GM23338 (cell line): ENCODE data around the gene SLX4IP. TPM values are rescaled to one million over a fixed set of nuclear protein-coding genes. Genes with fewer than 3 reads are reported as not detected.

Source experiments
- ATAC-seq: fragments of 200-7000 bp; cut with Tn5 transposase; 3 replicates; pipeline ENCODE4 v1.9.1; 2020
- DNase-seq: peaks from one replicate; pipeline ENCODE4 v3.0.0-alpha.2; 2015; ENCODE audit warnings: low spot score
- H2AFZ ChIP-seq: fragments of 200-600 bp; sonication (generic); 2 replicates; pipeline ENCODE4 v1.8.0; 2016; ENCODE audit warnings: antibody characterized with exemption, mild to moderate bottlenecking, moderate library complexity
- H3F3A ChIP-seq: fragments of 200-600 bp; sonication (generic); replicated peaks from 2 replicates; pipeline ENCODE4 v1.8.0; 2017; ENCODE audit warnings: antibody characterized with exemption, mixed run types, low read depth
- H3K27ac ChIP-seq: fragments of 200-600 bp; sonication (generic); 2 replicates; pipeline ENCODE4 v1.6.1; 2016; ENCODE audit warnings: low read depth
- H3K27me3 ChIP-seq: fragments of 200-600 bp; sonication (generic); 2 replicates; pipeline ENCODE4 v1.8.0; 2016; ENCODE audit warnings: mild to moderate bottlenecking, mixed run types, moderate library complexity; ENCODE audit not compliant: insufficient read depth
- H3K36me3 ChIP-seq: fragments of 200-600 bp; sonication (generic); 2 replicates; pipeline ENCODE4 v1.8.0; 2016; ENCODE audit warnings: mild to moderate bottlenecking; ENCODE audit not compliant: insufficient read depth
- H3K4me1 ChIP-seq: fragments of 200-600 bp; sonication (generic); 2 replicates; pipeline ENCODE4 v1.8.0; 2016; ENCODE audit warnings: mild to moderate bottlenecking, moderate library complexity; ENCODE audit not compliant: insufficient read depth
- H3K4me2 ChIP-seq: fragments of 200-600 bp; sonication (generic); 2 replicates; pipeline ENCODE4 v1.7.1; 2017; ENCODE audit warnings: mixed run types
- H3K4me3 ChIP-seq: fragments of 200-600 bp; sonication (generic); 2 replicates; pipeline ENCODE4 v1.6.1; 2016; ENCODE audit warnings: mixed run types
- H3K79me2 ChIP-seq: fragments of 200-600 bp; sonication (generic); replicated peaks from 2 replicates; pipeline ENCODE4 v1.8.0; 2017; ENCODE audit warnings: mild to moderate bottlenecking; ENCODE audit not compliant: insufficient read depth
- H3K9me2 ChIP-seq: fragments of 200-600 bp; sonication (generic); 2 replicates; pipeline ENCODE4 v1.8.0; 2017; ENCODE audit not compliant: insufficient read depth
- H4K20me1 ChIP-seq: fragments of 200-600 bp; sonication (generic); replicated peaks from 2 replicates; pipeline ENCODE4 v1.8.0; 2017; ENCODE audit warnings: mild to moderate bottlenecking; ENCODE audit not compliant: insufficient read depth
- H3K27ac Mint-ChIP-seq: 2 replicates; pipeline ENCODE4 v1.8.0; 2020; ENCODE audit warnings: inconsistent platforms, mild to moderate bottlenecking, moderate library complexity, mixed read lengths
- H3K27me3 Mint-ChIP-seq: 3 replicates; pipeline ENCODE4 v1.8.0; 2022; ENCODE audit warnings: low read depth, mild to moderate bottlenecking, moderate library complexity, mixed read lengths, inconsistent platforms; ENCODE audit not compliant: insufficient read depth, poor library complexity
- H3K36me3 Mint-ChIP-seq: 3 replicates; pipeline ENCODE4 v1.8.0; 2021; ENCODE audit warnings: low read depth, mild to moderate bottlenecking, inconsistent platforms, moderate library complexity, mixed read lengths
- H3K4me1 Mint-ChIP-seq: 3 replicates; pipeline ENCODE4 v1.8.0; 2020; ENCODE audit warnings: mild to moderate bottlenecking, inconsistent platforms, mixed read lengths
- H3K4me3 Mint-ChIP-seq: 3 replicates; pipeline ENCODE4 v1.8.0; 2021; ENCODE audit warnings: moderate library complexity, mild to moderate bottlenecking, inconsistent platforms, mixed read lengths
- H3K9me3 Mint-ChIP-seq: 3 replicates; pipeline ENCODE4 v1.8.0; 2020; ENCODE audit warnings: moderate library complexity, mild to moderate bottlenecking, inconsistent platforms, mixed read lengths
- CREB1 ChIP-seq: fragments of 250-450 bp; sonication (Bioruptor Pico); IDR thresholded peaks from 2 replicates; pipeline ENCODE4 v1.5.0; 2020; ENCODE audit warnings: low read depth, mild to moderate bottlenecking, moderate library complexity
- EZH2 ChIP-seq: fragments of 200-600 bp; sonication (generic); IDR thresholded peaks from one replicate; pipeline ENCODE4 v1.8.0; 2017; ENCODE audit warnings: antibody characterized with exemption, mild to moderate bottlenecking, low read depth; ENCODE audit not compliant: unreplicated experiment
- EZH2phosphoT487 ChIP-seq: fragments of 200-600 bp; sonication (generic); IDR thresholded peaks from one replicate; pipeline ENCODE4 v1.8.1; 2018; ENCODE audit warnings: antibody characterized with exemption; ENCODE audit not compliant: unreplicated experiment
- JUNB ChIP-seq: IDR thresholded peaks from one replicate; pipeline ENCODE4 v1.6.1; 2016; ENCODE audit warnings: antibody characterized with exemption; ENCODE audit not compliant: unreplicated experiment
- NANOG ChIP-seq: IDR thresholded peaks from 2 replicates; pipeline ENCODE4 v1.6.1; 2016; ENCODE audit warnings: antibody characterized with exemption, borderline replicate concordance
- POLR2AphosphoS5 ChIP-seq: IDR thresholded peaks from 2 replicates; pipeline ENCODE4 v1.6.1; 2016; ENCODE audit warnings: antibody characterized with exemption, low read depth
- REST ChIP-seq: IDR thresholded peaks from one replicate; pipeline ENCODE4 v1.6.1; 2018; ENCODE audit warnings: antibody characterized with exemption; ENCODE audit not compliant: unreplicated experiment
- STAT1 ChIP-seq: IDR thresholded peaks from one replicate; pipeline ENCODE4 v1.6.1; 2016; ENCODE audit warnings: antibody characterized with exemption; ENCODE audit not compliant: unreplicated experiment
- ZNF114 ChIP-seq: fragments of 250-450 bp; sonication (Bioruptor Pico); IDR thresholded peaks from 2 replicates; pipeline ENCODE4 v1.5.0; 2020; ENCODE audit warnings: mild to moderate bottlenecking, moderate library complexity
- ZNF331 ChIP-seq: fragments of 250-450 bp; sonication (Bioruptor Pico); IDR thresholded peaks from 2 replicates; pipeline ENCODE4 v1.5.0; 2020; ENCODE audit warnings: low read depth, mild to moderate bottlenecking, moderate library complexity
- ZNF462 ChIP-seq: fragments of 250-450 bp; sonication (Bioruptor Pico); IDR thresholded peaks from 2 replicates; pipeline ENCODE4 v1.5.0; 2020; ENCODE audit warnings: mild to moderate bottlenecking, moderate library complexity
- polyA plus RNA-seq: library from polyadenylated mRNA; unstranded; fragments of >200 nt; fragmentation: Nextera tagmentation; extraction: Ambion mirVana; gene quantifications from 2 replicates; pipeline ENCODE4 v1.2.1, GENCODE V29; 2016
- total RNA-seq: library from RNA; depleted of rRNA; stranded (reverse); fragments of >200 nt; shearing (Covaris generic); gene quantifications from 2 replicates; pipeline ENCODE4 v1.2.3, GENCODE V29; 2014
- TF ChIP-seq, protein P1 (sequence below), 2 experiments: fragments of 200-600 bp in 1 of 2; sonication (generic) in 1 of 2; conservative IDR thresholded peaks; 2 replicates each; pipeline versions ENCODE4 v1.5.1 to v1.6.1; 2016 to 2017; ENCODE audit warnings: antibody characterized with exemption in 2 of 2, low read depth in 2 of 2, mild to moderate bottlenecking in 2 of 2, moderate library complexity in 1 of 2
- TF ChIP-seq, protein P2 (sequence below): IDR thresholded peaks from 2 replicates; pipeline ENCODE4 v1.6.1; 2016; ENCODE audit warnings: antibody characterized with exemption

SLX4IP gene
- total and polyA plus RNA-seq, 2 experiments from 2014 or later: 9.1 to 9.8 TPM

- DNase-seq (no peak), ATAC-seq (no peak)
- Histone ChIP-seq H4K20me1 (no peaks in the 10 kb centered on the region), H3K4me1 (no peaks in the 10 kb centered on the region), H3K79me2 (no peaks in the 10 kb centered on the region), H2AFZ (no peak overlapping the region), H3F3A (no peaks in the 10 kb centered on the region), H3K27ac (no peak overlapping the region), H3K36me3 (no peaks in the 10 kb centered on the region), H3K9me2 (peaks cover 16% of the 10 kb centered on the region; the same call in 1 of the 2 replicates), H3K4me2 (no peak overlapping the region), H3K27me3 (no peaks in the 10 kb centered on the region), H3K4me3 (no peak overlapping the region)
- H3K36me3 Mint-ChIP-seq: peaks cover 28% of the 10 kb centered on the region
- no peak overlapping the region for H3K4me3 Mint-ChIP-seq
- H3K27ac Mint-ChIP-seq: no peak overlapping the region
- H3K4me1 Mint-ChIP-seq: peaks cover 10% of the 10 kb centered on the region
- no peaks in the 10 kb centered on the region for H3K9me3 Mint-ChIP-seq
- TF ChIP-seq EZH2phosphoT487 (no peak), CREB1 (CRISPR knock-in tag) (no peak), JUNB (no peak), ZNF331 (no peak), ZNF462 (no peak), POLR2AphosphoS5 (no peak), STAT1 (no peak), ZNF114 (CRISPR knock-in tag) (no peak), EZH2 (no peak), REST (no peak), NANOG (no peak)
- TF ChIP-seq, protein P1, sequence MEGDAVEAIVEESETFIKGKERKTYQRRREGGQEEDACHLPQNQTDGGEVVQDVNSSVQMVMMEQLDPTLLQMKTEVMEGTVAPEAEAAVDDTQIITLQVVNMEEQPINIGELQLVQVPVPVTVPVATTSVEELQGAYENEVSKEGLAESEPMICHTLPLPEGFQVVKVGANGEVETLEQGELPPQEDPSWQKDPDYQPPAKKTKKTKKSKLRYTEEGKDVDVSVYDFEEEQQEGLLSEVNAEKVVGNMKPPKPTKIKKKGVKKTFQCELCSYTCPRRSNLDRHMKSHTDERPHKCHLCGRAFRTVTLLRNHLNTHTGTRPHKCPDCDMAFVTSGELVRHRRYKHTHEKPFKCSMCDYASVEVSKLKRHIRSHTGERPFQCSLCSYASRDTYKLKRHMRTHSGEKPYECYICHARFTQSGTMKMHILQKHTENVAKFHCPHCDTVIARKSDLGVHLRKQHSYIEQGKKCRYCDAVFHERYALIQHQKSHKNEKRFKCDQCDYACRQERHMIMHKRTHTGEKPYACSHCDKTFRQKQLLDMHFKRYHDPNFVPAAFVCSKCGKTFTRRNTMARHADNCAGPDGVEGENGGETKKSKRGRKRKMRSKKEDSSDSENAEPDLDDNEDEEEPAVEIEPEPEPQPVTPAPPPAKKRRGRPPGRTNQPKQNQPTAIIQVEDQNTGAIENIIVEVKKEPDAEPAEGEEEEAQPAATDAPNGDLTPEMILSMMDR (conservative IDR thresholded peaks at IDR 0.05; ENCODE audit: low read depth in 2 of 2): no peak
- TF ChIP-seq, protein P2, sequence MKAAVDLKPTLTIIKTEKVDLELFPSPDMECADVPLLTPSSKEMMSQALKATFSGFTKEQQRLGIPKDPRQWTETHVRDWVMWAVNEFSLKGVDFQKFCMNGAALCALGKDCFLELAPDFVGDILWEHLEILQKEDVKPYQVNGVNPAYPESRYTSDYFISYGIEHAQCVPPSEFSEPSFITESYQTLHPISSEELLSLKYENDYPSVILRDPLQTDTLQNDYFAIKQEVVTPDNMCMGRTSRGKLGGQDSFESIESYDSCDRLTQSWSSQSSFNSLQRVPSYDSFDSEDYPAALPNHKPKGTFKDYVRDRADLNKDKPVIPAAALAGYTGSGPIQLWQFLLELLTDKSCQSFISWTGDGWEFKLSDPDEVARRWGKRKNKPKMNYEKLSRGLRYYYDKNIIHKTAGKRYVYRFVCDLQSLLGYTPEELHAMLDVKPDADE: no peak
- no peaks in the 10 kb centered on the region for H3K27me3 Mint-ChIP-seq
Observed at GRCh38 chr20:10565191-10565921, 130.3 kb downstream of the SLX4IP start.
